Measurements from ENCODE around the gene HSF4.

HSF4 gene

GRCh38 chr16:67185651-67186134 lies 21.1 kb downstream of the HSF4 start:
- DNase-seq = no peak

- no peak for DNase-seq
Observed at GRCh38 chr16:67186550-67186950, 22.0 kb downstream of the HSF4 start.

GRCh38 chr16:67187175-67187890 lies 22.8 kb downstream of the HSF4 start:
- DNase-seq = no peak

GRCh38 chr16:67188323-67188722 lies 23.8 kb downstream of the HSF4 start:
- DNase-seq = no peak

- no peak for DNase-seq
Observed at GRCh38 chr16:67188798-67189197, 24.3 kb downstream of the HSF4 start.

- no peak for DNase-seq
Observed at GRCh38 chr16:67190041-67190440, 25.5 kb downstream of the HSF4 start, which contains the start of gene EXOC3L1. Gene EXOC3L1 (minus strand): TSS chr16:67190136. CDS start chr16:67189676, 460 bp downstream.

GRCh38 chr16:67190448-67191399 lies 26.2 kb downstream of the HSF4 start:
- no peak for DNase-seq

- no peak for DNase-seq
Observed at GRCh38 chr16:67191411-67191994, 27.0 kb downstream of the HSF4 start.

GRCh38 chr16:67191995-67192681 lies 27.6 kb downstream of the HSF4 start, which contains the start of gene E2F4:
Gene E2F4 (plus strand): TSS chr16:67192155. CDS start chr16:67192228, 73 bp downstream.
- DNase-seq = peak; percentile 77

- no peak for DNase-seq
Observed at GRCh38 chr16:67192781-67193361, 28.3 kb downstream of the HSF4 start.

GRCh38 chr16:67193536-67193935 lies 29.0 kb downstream of the HSF4 start:
- DNase-seq = no peak

- no peak for DNase-seq
Observed at GRCh38 chr16:67194260-67194659, 29.7 kb downstream of the HSF4 start.

- no peak for DNase-seq
Observed at GRCh38 chr16:67195676-67196075, 31.1 kb downstream of the HSF4 start.

GRCh38 chr16:67196881-67197280 lies 32.3 kb downstream of the HSF4 start:
- no peak for DNase-seq

GRCh38 chr16:67197704-67198103 lies 33.2 kb downstream of the HSF4 start:
- no peak for DNase-seq

GRCh38 chr16:67198238-67198734 lies 33.7 kb downstream of the HSF4 start:
- DNase-seq = peak; percentile 52

- DNase-seq = peak; percentile 73
Observed at GRCh38 chr16:67199011-67199807, 34.7 kb downstream of the HSF4 start, which contains the start of gene ELMO3. Gene ELMO3 (plus strand): TSS chr16:67199131. CDS start chr16:67199327, 196 bp downstream.

GRCh38 chr16:67199808-67200198 lies 35.3 kb downstream of the HSF4 start:
- no peak for DNase-seq

- DNase-seq = no peak
Observed at GRCh38 chr16:67200491-67200890, 35.9 kb downstream of the HSF4 start.

GRCh38 chr16:67201411-67202345 lies 37.1 kb downstream of the HSF4 start:
- no peak for DNase-seq

All from DMS153 (cell line).